ENCODE results near the gene OR2L13. TPM values are rescaled to one million over a fixed set of nuclear protein-coding genes. Genes with fewer than 3 reads are reported as not detected.

Gene OR2L13
- total RNA-seq, 1 experiment from 2014 or later, result not detected

GRCh38 chr1:248046536-248046935 is 48.4 kb upstream of the OR2L13 start, which contains the start of gene OR2L3:
OR2L3 (plus strand) TSS chr1:248046836; CDS start chr1:248060682, 13,846 bp downstream.
- CTCF ChIA-PET, result no interaction called here
- DNase-seq (ENCODE audit: low read depth, low spot score) (no peak), ATAC-seq (no peak)
- POLR2A ChIA-PET, result no interaction called here
- no peaks in the 10 kb centered on the region for H3K4me1 ChIP-seq (ENCODE audit: control insufficient read depth, insufficient read depth, low read length)
- H3K27me3 ChIP-seq (ENCODE audit: control insufficient read depth, insufficient read depth, low read length), result no peaks in the 10 kb centered on the region
- no TSS peak for BruUV-seq (replicated peaks)
- in situ Hi-C loops (cut with HindIII; ENCODE audit: low pct_unique_long_range_greater_than_20kb, low sequenced_read_pairs) (no loop called here), intact Hi-C loops (cut with micrococcal nuclease; ENCODE audit: unreplicated experiment) (no loop called here)
- TF ChIP-seq TCF7L2 (IDR thresholded peaks at IDR 0.05; ENCODE audit: low read depth, low read length), result no peak
- no peak for TF ChIP-seq POLR2AphosphoS5 (IDR thresholded peaks at IDR 0.05; ENCODE audit: low read depth, low read length)
- no peak for TF ChIP-seq SIN3A (IDR thresholded peaks at IDR 0.05; ENCODE audit: borderline replicate concordance, insufficient read depth, low read depth, low read length)
- no peak for TF ChIP-seq CTCF (IDR thresholded peaks at IDR 0.05)
- no peak for TF ChIP-seq REST (IDR thresholded peaks at IDR 0.05; ENCODE audit: insufficient read depth in 1 of 2, low read depth in 2 of 2, low read length in 1 of 2)
- H3K36me3 ChIP-seq (ENCODE audit: control insufficient read depth, insufficient read depth, low read length), result no peaks in the 10 kb centered on the region
- no peak within 1 kb of the TSS for H3K27ac ChIP-seq (ENCODE audit: low read length)
- H3K4me3 ChIP-seq (ENCODE audit: low read depth in 2 of 2, low read length in 2 of 2), result no peak within 1 kb of the TSS
- no peaks in the 10 kb centered on the region for H3K9me3 ChIP-seq (ENCODE audit: control insufficient read depth, insufficient read depth, low read depth, low read length)

GRCh38 chr1:248047008-248047407 is 48.0 kb upstream of the OR2L13 start:
- no peak for DNase-seq (ENCODE audit: low read depth, low spot score)
- CTCF ChIA-PET, result no interaction called here
- TF ChIP-seq POLR2AphosphoS5 (IDR thresholded peaks at IDR 0.05; ENCODE audit: low read depth, low read length) (no peak), SIN3A (IDR thresholded peaks at IDR 0.05; ENCODE audit: borderline replicate concordance, insufficient read depth, low read depth, low read length) (no peak), TCF7L2 (IDR thresholded peaks at IDR 0.05; ENCODE audit: low read depth, low read length) (no peak), REST (IDR thresholded peaks at IDR 0.05; ENCODE audit: insufficient read depth in 1 of 2, low read depth in 2 of 2, low read length in 1 of 2) (no peak)
- Histone ChIP-seq H3K4me3 (ENCODE audit: low read depth in 2 of 2, low read length in 2 of 2) (no peak overlapping the region), H3K27me3 (ENCODE audit: control insufficient read depth, insufficient read depth, low read length) (no peaks in the 10 kb centered on the region), H3K9me3 (ENCODE audit: control insufficient read depth, insufficient read depth, low read depth, low read length) (no peaks in the 10 kb centered on the region), H3K36me3 (ENCODE audit: control insufficient read depth, insufficient read depth, low read length) (no peaks in the 10 kb centered on the region), H3K27ac (ENCODE audit: low read length) (no peak overlapping the region), H3K4me1 (ENCODE audit: control insufficient read depth, insufficient read depth, low read length) (no peaks in the 10 kb centered on the region)
- no TSS peak for BruUV-seq (replicated peaks)
- ATAC-seq, result no peak
- intact Hi-C loops (cut with micrococcal nuclease; ENCODE audit: unreplicated experiment), result no loop called here
- POLR2A ChIA-PET, result no interaction called here
- in situ Hi-C loops (cut with HindIII; ENCODE audit: low pct_unique_long_range_greater_than_20kb, low sequenced_read_pairs), result no loop called here

All from Panc1 (cell line).